Naive thymus-derived CD4-positive, alpha-beta T cell (primary cell): Measurements from ENCODE around the gene AXDND1. TPM values are rescaled to one million over a fixed set of nuclear protein-coding genes. Genes with fewer than 3 reads are reported as not detected.
"Not testable (repeated sequence)": the region's sequence is repeated elsewhere in the genome, so short reads cannot be mapped to it uniquely, and the experiment has no call there.

Experiments used
- ATAC-seq: fragments of 150-1000 bp; cut with Tn5 transposase; 2 replicates; pipeline ENCODE4 v1.10.0; 2021; ENCODE audit warnings: mild to moderate bottlenecking, moderate library complexity
- CTCF ChIA-PET: fragments of 350-600 bp; sonication (Branson Sonifier 250); formaldehyde crosslinking; loops from one replicate; lab custom pipeline; 2021; ENCODE audit warnings: antibody characterized with exemption; lab: Charles Lee
- POLR2A ChIA-PET: fragments of 350-600 bp; sonication (Branson Sonifier 250); formaldehyde crosslinking; loops from one replicate; lab custom pipeline; 2021; ENCODE audit warnings: antibody characterized with exemption, inconsistent platforms; lab: Charles Lee
- DNase-seq, 9 donors: peaks; one replicate each; pipeline versions ENCODE4 v3.0.0 to v3.0.0-alpha.2; 2020 to 2022; ENCODE audit warnings: mixed read lengths in 1 of 9
- H3K27ac ChIP-seq: one replicate; pipeline ENCODE4 v1.7.0; 2013; ENCODE audit warnings: mild to moderate bottlenecking, low read depth, low read length, moderate library complexity
- H3K27me3 ChIP-seq, 2 donors: one replicate each; pipeline ENCODE4 v1.7.0; 2013; ENCODE audit warnings: low read length in 2 of 2, mild to moderate bottlenecking in 2 of 2, moderate library complexity in 2 of 2; ENCODE audit not compliant: control insufficient read depth in 2 of 2, insufficient read depth in 2 of 2
- H3K36me3 ChIP-seq, 3 experiments: 1 replicate in 2 of 3; 2 replicates in 1 of 3; pipeline ENCODE4 v1.7.0; 2013; ENCODE audit warnings: low read length in 3 of 3, mild to moderate bottlenecking in 3 of 3, moderate library complexity in 1 of 3; ENCODE audit not compliant: insufficient read depth in 3 of 3, control insufficient read depth in 2 of 3
- H3K4me1 ChIP-seq, 2 donors: one replicate each; pipeline ENCODE4 v1.7.0; 2013; ENCODE audit warnings: low read length in 2 of 2, mild to moderate bottlenecking in 2 of 2, moderate library complexity in 1 of 2; ENCODE audit not compliant: control insufficient read depth in 2 of 2, insufficient read depth in 2 of 2
- H3K4me3 ChIP-seq: 2 replicates; pipeline ENCODE4 v1.7.0; 2013; ENCODE audit warnings: mild to moderate bottlenecking, low read length
- H3K9me3 ChIP-seq, 3 experiments: 1 replicate in 2 of 3; 2 replicates in 1 of 3; pipeline ENCODE4 v1.7.0; 2013; ENCODE audit warnings: low read length in 3 of 3; ENCODE audit not compliant: control insufficient read depth in 2 of 3
- H3K27ac Mint-ChIP-seq, 9 donors: one replicate each; pipeline ENCODE4 v1.8.0; 2020 to 2022; ENCODE audit warnings: mixed read lengths in 9 of 9, mild to moderate bottlenecking in 8 of 9, moderate library complexity in 5 of 9, inconsistent platforms in 2 of 9
- H3K27me3 Mint-ChIP-seq, 5 donors: one replicate each; pipeline ENCODE4 v1.8.0; 2021 to 2022; ENCODE audit warnings: mixed read lengths in 5 of 5, mild to moderate bottlenecking in 1 of 5
- H3K36me3 Mint-ChIP-seq, 5 donors: one replicate each; pipeline ENCODE4 v1.8.0; 2020 to 2022; ENCODE audit warnings: mixed read lengths in 5 of 5, mild to moderate bottlenecking in 3 of 5, inconsistent platforms in 1 of 5
- H3K4me1 Mint-ChIP-seq, 7 donors: one replicate each; pipeline ENCODE4 v1.8.0; 2020 to 2022; ENCODE audit warnings: mixed read lengths in 7 of 7, mild to moderate bottlenecking in 3 of 7, inconsistent platforms in 1 of 7
- H3K4me3 Mint-ChIP-seq, 10 donors: one replicate each; pipeline ENCODE4 v1.8.0; 2020 to 2022; ENCODE audit warnings: mild to moderate bottlenecking in 10 of 10, mixed read lengths in 10 of 10, moderate library complexity in 6 of 10, inconsistent platforms in 2 of 10
- H3K9me3 Mint-ChIP-seq, 11 donors: one replicate each; pipeline ENCODE4 v1.8.0; 2020 to 2022; ENCODE audit warnings: mixed read lengths in 11 of 11, mild to moderate bottlenecking in 4 of 11, inconsistent platforms in 1 of 11, moderate library complexity in 1 of 11
- intact Hi-C, 2 donors: fragments of 100-400 bp; cut with micrococcal nuclease; formaldehyde crosslinking; loops; one replicate each; pipeline ENCODE4 v1.15.1; 2023
- polyA plus RNA-seq, 2 donors: library from polyadenylated mRNA; unstranded; fragments of 300-500 nt; fragmentation: Illumina TruSeq; gene quantifications; one replicate each; pipeline ENCODE4 v1.2.3, GENCODE V29; 2021
- total RNA-seq, 6 experiments: library from RNA in 5 of 6; stranded (reverse) in 5 of 6; gene quantifications; 1 replicate in 5 of 6; 2 replicates in 1 of 6; pipeline ENCODE4 v1.2.3 and lab custom pipeline; 2021 to 2026

AXDND1 gene
- total and polyA plus RNA-seq, 7 experiments from 2014 or later: 0.98 to 2.3 (median 1.3) TPM; not detected in 4

DNA sequence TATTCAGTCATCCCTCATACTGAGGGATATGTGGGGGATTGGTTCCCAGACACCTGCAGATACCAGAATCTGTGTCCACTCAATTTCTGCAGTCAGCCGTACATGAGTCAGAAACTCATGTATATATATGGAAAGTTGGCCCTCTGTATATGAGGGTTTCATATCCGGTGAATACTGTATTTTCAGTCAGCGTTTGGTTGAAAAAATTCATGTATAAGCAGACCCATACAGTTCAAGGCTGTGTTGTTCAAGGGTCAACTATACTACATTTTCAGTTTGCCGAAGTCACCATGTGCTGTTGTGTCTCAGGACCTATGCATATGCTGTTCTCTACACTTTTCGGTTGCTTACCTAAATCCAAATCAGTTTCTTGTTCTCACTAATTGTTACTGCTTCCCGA is 10.5 kb downstream of the AXDND1 start:
- intact Hi-C loops: no loop called here
- no peaks in the 10 kb centered on the region for H3K36me3 ChIP-seq
- H3K4me1 ChIP-seq: no peaks in the 10 kb centered on the region
- no peak overlapping the region for H3K4me3 ChIP-seq
- no peak for ATAC-seq
- H3K27ac ChIP-seq: no peak overlapping the region
- Mint-ChIP-seq H3K4me1 (no peaks in the 10 kb centered on the region), H3K4me3 (no peak overlapping the region), H3K9me3 (no peaks in the 10 kb centered on the region), H3K36me3 (no peaks in the 10 kb centered on the region), H3K27me3 (peaks cover 0 to 9% (median 0%) of the 10 kb centered on the region in 5 donors), H3K27ac (no peak overlapping the region)
- H3K27me3 ChIP-seq: no peaks in the 10 kb centered on the region
- H3K9me3 ChIP-seq: no peaks in the 10 kb centered on the region
- CTCF ChIA-PET: no interaction called here
- POLR2A ChIA-PET: no interaction called here
- DNase-seq: no peak

DNA sequence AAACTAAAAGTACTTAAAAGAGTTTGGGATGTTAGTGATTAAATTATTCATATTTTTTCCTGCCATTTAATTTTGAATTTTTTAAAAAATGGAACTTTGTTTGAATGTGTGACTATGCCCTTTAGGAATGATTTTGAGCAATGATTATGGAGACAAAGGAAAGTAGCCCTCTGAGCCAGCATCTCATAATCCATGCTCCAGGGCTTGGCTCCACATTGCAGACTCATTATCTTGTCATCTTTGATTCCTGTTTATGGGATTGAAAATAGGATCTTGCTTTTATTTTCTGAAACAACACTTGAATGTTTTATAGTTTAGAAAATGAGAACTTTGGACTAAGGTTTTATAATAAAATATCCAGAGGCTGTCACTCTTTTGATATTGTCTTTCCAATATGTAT is 14.5 kb downstream of the AXDND1 start:
- POLR2A ChIA-PET: no interaction called here
- Histone ChIP-seq H3K4me3 (no peak overlapping the region), H3K27me3 (no peaks in the 10 kb centered on the region), H3K36me3 (no peaks in the 10 kb centered on the region), H3K4me1 (no peaks in the 10 kb centered on the region), H3K27ac (no peak overlapping the region), H3K9me3 (no peaks in the 10 kb centered on the region)
- Mint-ChIP-seq H3K27me3 (no peaks in the 10 kb centered on the region), H3K4me1 (no peaks in the 10 kb centered on the region), H3K4me3 (no peak overlapping the region), H3K36me3 (no peaks in the 10 kb centered on the region), H3K9me3 (no peaks in the 10 kb centered on the region), H3K27ac (no peak overlapping the region)
- ATAC-seq (no peak), DNase-seq (no peak)
- CTCF ChIA-PET: no interaction called here
- intact Hi-C loops: no loop called here

DNA sequence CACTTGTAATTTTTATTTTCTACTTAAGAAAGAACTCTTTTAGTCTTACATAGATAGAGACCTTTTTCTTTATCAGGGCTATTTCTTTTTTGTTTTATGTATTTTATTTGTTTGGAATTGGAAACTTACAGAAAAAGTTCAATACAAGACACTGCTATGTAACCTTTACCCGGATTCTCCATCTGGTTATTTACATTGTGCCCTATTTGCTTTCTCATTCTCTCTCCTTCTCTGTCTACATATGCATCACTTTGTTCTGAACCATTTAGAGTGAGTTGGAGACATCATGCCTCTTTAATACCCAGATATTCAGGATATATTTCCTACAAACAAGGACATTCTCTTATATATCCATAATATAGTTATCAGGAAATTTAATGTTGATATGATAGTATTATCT is 18.3 kb downstream of the AXDND1 start:
- ATAC-seq: no peak

DNA sequence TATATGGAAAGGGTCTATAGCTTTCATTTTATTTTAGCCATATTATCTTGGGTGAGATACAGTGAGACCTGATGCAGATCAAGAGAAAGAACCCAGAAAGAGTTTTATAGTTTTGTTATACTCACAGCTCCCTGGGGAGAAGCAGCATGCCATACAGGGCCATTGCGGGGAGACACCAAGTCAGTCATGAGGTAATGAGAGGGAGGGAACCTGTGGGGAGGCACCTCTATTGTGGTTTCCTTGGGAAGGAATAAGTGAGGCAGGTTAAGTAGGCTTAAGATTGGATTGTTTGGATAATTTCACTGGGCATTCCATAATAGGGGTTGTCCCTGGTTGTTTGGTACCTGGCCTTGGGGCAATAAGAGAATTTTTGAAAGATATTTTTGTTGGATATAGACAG is 19.7 kb downstream of the AXDND1 start:
- Mint-ChIP-seq H3K27ac (no peak overlapping the region), H3K36me3 (no peaks in the 10 kb centered on the region), H3K4me3 (no peak overlapping the region), H3K27me3 (peaks cover 0 to 5% (median 0%) of the 10 kb centered on the region in 5 donors), H3K4me1 (no peaks in the 10 kb centered on the region), H3K9me3 (no peaks in the 10 kb centered on the region)
- POLR2A ChIA-PET: no interaction called here
- Histone ChIP-seq H3K27ac (no peak overlapping the region), H3K36me3 (no peaks in the 10 kb centered on the region), H3K4me1 (no peaks in the 10 kb centered on the region), H3K4me3 (no peak overlapping the region), H3K27me3 (no peaks in the 10 kb centered on the region), H3K9me3 (no peaks in the 10 kb centered on the region)
- CTCF ChIA-PET: no interaction called here
- intact Hi-C loops: no loop called here
- DNase-seq (no peak), ATAC-seq (no peak)

More for the DNA sequence above, 18.3 kb downstream of the AXDND1 start:
- no peaks in the 10 kb centered on the region for H3K4me1 Mint-ChIP-seq
- H3K4me3 ChIP-seq: no peak overlapping the region
- H3K9me3 ChIP-seq: no peaks in the 10 kb centered on the region
- H3K27me3 ChIP-seq: no peaks in the 10 kb centered on the region
- no peak for DNase-seq
- no peaks in the 10 kb centered on the region for H3K9me3 Mint-ChIP-seq
- ChIA-PET CTCF (no interaction called here), POLR2A (no interaction called here)
- H3K27ac Mint-ChIP-seq: no peak overlapping the region
- no peaks in the 10 kb centered on the region for H3K4me1 ChIP-seq
- no peaks in the 10 kb centered on the region for H3K27me3 Mint-ChIP-seq
- intact Hi-C loops: no loop called here
- no peaks in the 10 kb centered on the region for H3K36me3 ChIP-seq
- no peak overlapping the region for H3K4me3 Mint-ChIP-seq
- H3K36me3 Mint-ChIP-seq: no peaks in the 10 kb centered on the region
- H3K27ac ChIP-seq: no peak overlapping the region

DNA sequence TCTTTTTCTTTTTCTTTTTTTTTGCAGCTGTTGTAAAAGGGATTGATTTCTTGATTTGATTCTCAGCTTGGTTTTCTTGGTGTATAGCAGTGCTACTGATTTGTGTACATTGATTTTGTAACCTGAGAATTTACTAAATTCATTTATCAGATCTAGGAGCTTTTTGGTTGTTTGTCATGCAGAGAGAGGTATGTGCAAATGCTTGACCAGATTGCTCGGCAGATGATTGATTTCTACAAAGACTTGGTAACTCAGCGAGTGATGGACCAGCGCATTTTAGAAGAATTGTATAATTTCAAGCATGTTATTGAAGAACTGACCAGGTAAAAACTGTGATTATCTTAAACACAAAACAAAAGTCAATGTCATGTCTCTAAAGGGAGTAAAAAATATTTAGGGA is 27.9 kb downstream of the AXDND1 start:
- H3K9me3 Mint-ChIP-seq: peaks cover 0 to 34% (median 14%) of the 10 kb centered on the region in 11 donors
- no peaks in the 10 kb centered on the region for H3K9me3 ChIP-seq
- H3K27me3 ChIP-seq: no peaks in the 10 kb centered on the region
- H3K4me3 Mint-ChIP-seq: no peak overlapping the region
- no peaks in the 10 kb centered on the region for H3K4me1 Mint-ChIP-seq
- ATAC-seq: no peak
- intact Hi-C loops: no loop called here
- ChIA-PET CTCF (no interaction called here), POLR2A (no interaction called here)
- H3K27ac ChIP-seq: no peak overlapping the region
- H3K36me3 ChIP-seq: no peaks in the 10 kb centered on the region
- H3K4me1 ChIP-seq: no peaks in the 10 kb centered on the region
- H3K36me3 Mint-ChIP-seq: peaks cover 4 to 18% (median 14%) of the 10 kb centered on the region in 5 donors
- H3K27me3 Mint-ChIP-seq: peaks cover 0 to 20% (median 13%) of the 10 kb centered on the region in 5 donors
- H3K27ac Mint-ChIP-seq: no peak overlapping the region
- DNase-seq: no peak
- no peak overlapping the region for H3K4me3 ChIP-seq

DNA sequence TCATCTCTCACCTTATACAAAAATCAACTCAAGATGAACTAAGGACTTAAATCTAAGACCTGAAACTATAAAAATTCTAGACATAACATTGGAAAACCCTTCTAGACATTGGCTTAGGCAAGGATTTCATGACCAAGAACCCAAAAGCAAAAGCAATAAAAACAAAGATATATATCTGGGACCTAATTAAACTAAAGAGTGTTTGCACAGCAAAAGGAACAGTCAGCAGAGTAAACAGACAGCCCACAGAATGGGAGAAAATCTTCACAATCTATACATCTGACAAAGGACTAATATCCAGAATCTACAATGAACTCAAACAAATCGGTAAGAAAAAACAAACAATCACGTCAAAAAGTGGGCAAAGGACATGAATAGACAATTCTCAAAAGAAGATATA is 33.6 kb downstream of the AXDND1 start:
- H3K4me1 ChIP-seq, intact Hi-C loops, H3K36me3 Mint-ChIP-seq, DNase-seq, H3K27ac ChIP-seq, POLR2A ChIA-PET, H3K27me3 ChIP-seq, H3K36me3 ChIP-seq, H3K4me1 Mint-ChIP-seq, CTCF ChIA-PET, ATAC-seq, H3K4me3 ChIP-seq, H3K9me3 ChIP-seq, H3K27ac Mint-ChIP-seq, H3K4me3 Mint-ChIP-seq: not testable (repeated sequence)
- peaks cover 0 to 17% (median 6%) of the 10 kb centered on the region in 5 donors for H3K27me3 Mint-ChIP-seq
- peaks cover 0 to 10% (median 0%) of the 10 kb centered on the region in 11 donors for H3K9me3 Mint-ChIP-seq

DNA sequence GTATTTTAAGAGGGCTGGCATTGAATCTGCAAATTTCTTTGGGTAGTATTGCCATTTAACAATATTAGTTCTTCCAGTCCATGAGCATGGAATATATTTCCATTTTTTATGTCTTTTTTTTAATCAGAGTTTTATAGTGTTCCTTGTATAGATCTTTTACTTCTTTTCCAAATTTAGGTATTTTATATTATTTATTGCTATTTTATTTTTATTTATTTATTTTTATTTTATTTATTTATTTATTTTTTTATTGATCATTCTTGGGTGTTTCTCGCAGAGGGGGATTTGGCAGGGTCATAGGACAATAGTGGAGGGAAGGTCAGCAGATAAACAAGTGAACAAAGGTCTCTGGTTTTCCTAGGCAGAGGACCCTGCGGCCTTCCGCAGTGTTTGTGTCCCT is 52.0 kb downstream of the AXDND1 start:
- H3K4me3 Mint-ChIP-seq, H3K36me3 Mint-ChIP-seq, H3K4me1 ChIP-seq, H3K4me3 ChIP-seq, intact Hi-C loops, H3K9me3 ChIP-seq, H3K4me1 Mint-ChIP-seq, H3K36me3 ChIP-seq, H3K27me3 ChIP-seq, ATAC-seq, H3K27ac Mint-ChIP-seq, POLR2A ChIA-PET, DNase-seq, H3K27ac ChIP-seq: not testable (repeated sequence)
- CTCF ChIA-PET: interaction anchor here (0.7 kb wide), 1 partner anchor 66 kb away, joined by 4 read pairs; no protein-coding TSS in a partner anchor
- Mint-ChIP-seq H3K27me3 (peaks cover 0 to 15% (median 3%) of the 10 kb centered on the region in 5 donors), H3K9me3 (peaks cover 0 to 15% (median 3%) of the 10 kb centered on the region in 11 donors)
